MM.1S (cell line): ENCODE results near the gene CORO1C.
A peak's percentile ranks its signal among the peaks of the same experiment; 100 is the strongest.

ENCODE experiments used
- DNase-seq: peaks from one replicate; pipeline ENCODE4 v3.0.0-alpha.2; 2015
- H2AFZ ChIP-seq: fragments of 300-600 bp; sonication (generic); 2 replicates; pipeline ENCODE4 v1.6.0; 2016; ENCODE audit warnings: antibody characterized with exemption, low read length
- H3F3A ChIP-seq: fragments of 300-600 bp; sonication (generic); 2 replicates; pipeline ENCODE4 v1.6.1; 2016; ENCODE audit warnings: mild to moderate bottlenecking, antibody characterized with exemption, low read length, moderate library complexity, mixed read lengths; ENCODE audit not compliant: insufficient read depth
- H3K27ac ChIP-seq: fragments of 300-600 bp; sonication (generic); 2 replicates; pipeline ENCODE4 v1.5.1; 2016; ENCODE audit warnings: mild to moderate bottlenecking, low read length
- H3K27me3 ChIP-seq: fragments of 300-600 bp; sonication (generic); replicated peaks from 2 replicates; pipeline ENCODE4 v1.6.0; 2016; ENCODE audit warnings: low read length; ENCODE audit not compliant: insufficient read depth
- H3K36me3 ChIP-seq: fragments of 300-600 bp; sonication (generic); replicated peaks from 2 replicates; pipeline ENCODE4 v1.6.1; 2016; ENCODE audit warnings: mild to moderate bottlenecking, low read length, mixed read lengths; ENCODE audit not compliant: insufficient read depth
- H3K4me1 ChIP-seq: fragments of 300-600 bp; sonication (generic); 2 replicates; pipeline ENCODE4 v1.6.1; 2016; ENCODE audit warnings: low read length, mixed read lengths
- H3K4me2 ChIP-seq: fragments of 300-600 bp; sonication (generic); 2 replicates; pipeline ENCODE4 v1.6.0; 2016; ENCODE audit warnings: low read depth, low read length
- H3K4me3 ChIP-seq: fragments of 300-600 bp; sonication (generic); 2 replicates; pipeline ENCODE4 v1.5.1; 2016; ENCODE audit warnings: low read length, mixed read lengths
- H3K79me2 ChIP-seq: fragments of 300-600 bp; sonication (generic); 2 replicates; pipeline ENCODE4 v1.6.1; 2016; ENCODE audit warnings: mixed run types, low read length, mixed read lengths
- H3K9ac ChIP-seq: fragments of 300-600 bp; sonication (generic); 2 replicates; pipeline ENCODE4 v1.6.1; 2016; ENCODE audit warnings: low read length, mixed read lengths
- H3K9me2 ChIP-seq: fragments of 300-600 bp; sonication (generic); replicated peaks from 2 replicates; pipeline ENCODE4 v1.6.1; 2016; ENCODE audit warnings: mild to moderate bottlenecking, low read length, mixed read lengths; ENCODE audit not compliant: insufficient read depth
- H3K9me3 ChIP-seq: fragments of 300-600 bp; sonication (generic); replicated peaks from 2 replicates; pipeline ENCODE4 v1.6.1; 2016; ENCODE audit warnings: mild to moderate bottlenecking, low read length, mixed read lengths; ENCODE audit not compliant: insufficient read depth
- H4K20me1 ChIP-seq: fragments of 300-600 bp; sonication (generic); 2 replicates; pipeline ENCODE4 v1.6.1; 2016; ENCODE audit warnings: mild to moderate bottlenecking, low read length, moderate library complexity, mixed read lengths; ENCODE audit not compliant: insufficient read depth
- EZH2 ChIP-seq: fragments of 300-600 bp; sonication (generic); optimal IDR thresholded peaks from 2 replicates; pipeline ENCODE3; 2017; ENCODE audit warnings: low read depth, mild to moderate bottlenecking, antibody characterized with exemption, low read length, mixed read lengths
- EZH2phosphoT487 ChIP-seq: fragments of 300-600 bp; sonication (generic); IDR thresholded peaks from 2 replicates; pipeline ENCODE4 v1.6.1; 2018; ENCODE audit warnings: antibody characterized with exemption, low read length
- TF ChIP-seq, protein P1 (sequence below): fragments of 300-600 bp; sonication (generic); IDR thresholded peaks from 2 replicates; pipeline ENCODE4 v1.5.1; 2016; ENCODE audit warnings: antibody characterized with exemption, low read length, mixed read lengths

CORO1C gene

DNA sequence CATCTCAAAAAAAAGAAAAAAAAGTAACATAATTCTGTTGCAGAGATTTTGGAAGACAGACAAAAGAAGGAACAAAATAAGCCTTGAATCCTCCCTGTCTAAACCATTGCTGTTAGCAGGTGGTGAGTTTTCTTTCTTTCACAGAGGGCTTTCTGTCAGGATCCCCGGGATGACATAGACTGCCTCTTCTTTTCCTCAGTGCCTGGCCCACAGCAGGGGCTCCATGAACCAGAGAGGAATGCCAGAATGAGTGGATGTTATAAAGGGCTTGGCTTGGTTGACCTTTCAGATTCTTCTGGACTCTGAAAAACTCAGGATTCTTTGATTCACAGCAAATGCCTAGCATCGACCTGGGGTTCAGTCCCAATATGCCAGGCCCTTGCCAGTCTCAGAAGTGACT, 45.8 kb upstream of the CORO1C start:
- peak overlapping the region; percentile 35; the same call in 1 of the 2 replicates for H3K27ac ChIP-seq
- H4K20me1 ChIP-seq, result no peaks in the 10 kb centered on the region
- peaks cover 20% of the 10 kb centered on the region for H3F3A ChIP-seq
- TF ChIP-seq, protein P1, sequence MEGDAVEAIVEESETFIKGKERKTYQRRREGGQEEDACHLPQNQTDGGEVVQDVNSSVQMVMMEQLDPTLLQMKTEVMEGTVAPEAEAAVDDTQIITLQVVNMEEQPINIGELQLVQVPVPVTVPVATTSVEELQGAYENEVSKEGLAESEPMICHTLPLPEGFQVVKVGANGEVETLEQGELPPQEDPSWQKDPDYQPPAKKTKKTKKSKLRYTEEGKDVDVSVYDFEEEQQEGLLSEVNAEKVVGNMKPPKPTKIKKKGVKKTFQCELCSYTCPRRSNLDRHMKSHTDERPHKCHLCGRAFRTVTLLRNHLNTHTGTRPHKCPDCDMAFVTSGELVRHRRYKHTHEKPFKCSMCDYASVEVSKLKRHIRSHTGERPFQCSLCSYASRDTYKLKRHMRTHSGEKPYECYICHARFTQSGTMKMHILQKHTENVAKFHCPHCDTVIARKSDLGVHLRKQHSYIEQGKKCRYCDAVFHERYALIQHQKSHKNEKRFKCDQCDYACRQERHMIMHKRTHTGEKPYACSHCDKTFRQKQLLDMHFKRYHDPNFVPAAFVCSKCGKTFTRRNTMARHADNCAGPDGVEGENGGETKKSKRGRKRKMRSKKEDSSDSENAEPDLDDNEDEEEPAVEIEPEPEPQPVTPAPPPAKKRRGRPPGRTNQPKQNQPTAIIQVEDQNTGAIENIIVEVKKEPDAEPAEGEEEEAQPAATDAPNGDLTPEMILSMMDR, result no peak
- TF ChIP-seq EZH2 (no peak), EZH2phosphoT487 (no peak)
- no peak overlapping the region for H3K9ac ChIP-seq
- no peaks in the 10 kb centered on the region for H3K9me3 ChIP-seq
- H3K9me2 ChIP-seq, result no peaks in the 10 kb centered on the region
- H3K79me2 ChIP-seq, result peaks cover 5% of the 10 kb centered on the region; the same call in 1 of the 2 replicates
- H3K27me3 ChIP-seq, result no peaks in the 10 kb centered on the region
- peaks cover 33% of the 10 kb centered on the region for H3K4me1 ChIP-seq
- H2AFZ ChIP-seq, result no peak overlapping the region
- H3K36me3 ChIP-seq, result no peaks in the 10 kb centered on the region
- no peak overlapping the region for H3K4me3 ChIP-seq
- DNase-seq, result no peak
- H3K4me2 ChIP-seq, result no peak overlapping the region

DNA sequence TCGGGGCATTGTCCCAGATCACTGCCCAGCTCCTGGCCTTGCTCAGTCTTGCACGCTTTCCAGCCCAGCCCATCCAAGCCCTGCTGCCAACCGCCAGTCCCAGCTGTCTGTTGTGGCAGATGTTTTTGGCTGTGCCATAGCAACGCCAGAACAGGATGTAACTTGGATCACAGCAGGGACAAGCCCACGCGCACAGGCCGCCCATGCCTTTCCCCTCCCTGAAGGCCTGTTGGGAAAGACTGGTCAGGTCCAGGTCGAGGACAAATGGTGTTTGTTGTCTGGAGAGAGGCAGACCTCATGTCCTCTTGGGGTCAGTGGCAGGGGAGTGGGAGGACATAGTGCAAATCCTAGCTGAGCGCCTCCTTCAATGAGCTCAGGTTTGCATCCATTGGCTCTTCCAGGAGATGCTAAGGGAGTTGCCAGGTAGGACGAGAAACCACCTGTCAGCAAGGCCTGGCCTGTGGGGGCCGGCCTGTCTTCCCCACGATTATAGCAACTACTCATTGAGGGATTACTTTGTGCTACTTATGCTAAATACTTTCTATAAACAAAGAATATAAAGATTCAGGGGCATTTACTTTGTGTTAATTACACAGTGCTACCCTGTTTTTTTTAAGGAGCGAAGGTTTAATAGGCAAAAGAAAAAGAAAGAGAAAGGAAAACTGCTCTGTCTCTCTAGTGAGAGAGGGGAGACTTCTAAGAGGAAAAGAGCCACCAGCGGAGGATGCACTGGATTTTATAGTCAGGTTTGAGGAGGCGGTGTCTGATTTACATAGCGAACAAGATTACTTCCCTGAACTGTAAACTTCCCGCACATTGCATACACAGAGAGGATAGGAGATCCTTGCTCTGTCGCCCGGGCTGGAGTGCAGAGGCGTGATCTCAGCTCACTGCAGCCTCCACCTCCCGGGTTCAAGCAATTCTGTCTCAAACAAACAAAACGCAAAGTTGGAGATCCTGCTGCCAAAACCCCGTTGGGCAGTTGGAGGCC, 42.8 kb upstream of the CORO1C start:
- no peaks in the 10 kb centered on the region for H3K9me2 ChIP-seq
- H3K4me2 ChIP-seq, result no peak overlapping the region
- no peak overlapping the region for H3K4me3 ChIP-seq
- H3K9ac ChIP-seq, result no peak overlapping the region
- no peak for DNase-seq
- TF ChIP-seq EZH2 (no peak), EZH2phosphoT487 (no peak)
- TF ChIP-seq, protein P1, result no peak
- H3K4me1 ChIP-seq, result peaks cover 42% of the 10 kb centered on the region
- H2AFZ ChIP-seq, result no peak overlapping the region
- no peaks in the 10 kb centered on the region for H3K27me3 ChIP-seq
- H3F3A ChIP-seq, result peaks cover 30% of the 10 kb centered on the region
- H4K20me1 ChIP-seq, result no peaks in the 10 kb centered on the region
- H3K9me3 ChIP-seq, result no peaks in the 10 kb centered on the region
- H3K27ac ChIP-seq, result no peak overlapping the region
- no peaks in the 10 kb centered on the region for H3K36me3 ChIP-seq
- H3K79me2 ChIP-seq, result no peaks in the 10 kb centered on the region

DNA sequence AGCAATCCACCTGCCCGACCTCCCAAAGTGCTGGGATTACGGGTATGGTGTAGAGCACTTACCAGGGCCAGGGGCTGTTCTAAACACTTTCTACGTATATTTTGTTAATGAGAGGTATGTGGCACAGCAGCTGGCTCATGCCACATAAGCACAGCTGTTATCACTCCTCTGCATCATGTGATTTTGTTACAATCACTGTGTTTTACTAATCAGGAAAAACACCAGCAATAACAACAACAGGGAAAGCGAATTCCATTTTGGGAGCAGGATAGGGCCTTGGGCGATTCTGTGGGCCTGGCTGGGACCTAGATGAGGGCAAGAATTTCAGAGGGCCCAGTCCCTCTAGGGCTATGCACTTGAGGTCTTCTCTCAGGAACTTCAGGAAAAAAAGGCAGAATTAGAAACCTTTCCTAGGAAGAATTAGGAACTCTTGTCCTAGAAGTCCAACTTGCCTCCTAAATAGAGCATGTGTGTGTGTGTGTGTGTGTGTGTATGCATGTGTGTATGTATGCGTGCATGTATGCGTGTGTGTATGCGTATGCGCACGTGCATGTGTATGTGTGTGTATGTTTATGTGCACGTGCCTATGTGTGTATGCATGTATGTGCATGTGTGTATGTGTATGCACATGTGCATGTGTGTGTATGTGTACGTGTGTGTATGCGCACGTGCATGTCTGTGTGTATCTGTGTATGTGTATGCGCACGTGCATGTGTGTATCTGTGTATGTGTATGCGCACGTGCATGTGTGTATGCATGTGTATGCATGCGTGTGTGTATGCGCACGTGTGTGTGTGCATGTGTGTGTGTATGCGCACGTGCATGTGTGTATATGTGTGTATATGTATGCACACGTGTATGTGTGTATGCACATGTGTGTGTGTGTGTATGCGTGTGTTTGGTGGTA, 41.8 kb upstream of the CORO1C start:
- Histone ChIP-seq H3K9ac (no peak overlapping the region), H3K27ac (peak overlapping the region; percentile 83; the same call in 1 of the 2 replicates), H4K20me1 (no peaks in the 10 kb centered on the region), H3F3A (peaks cover 34% of the 10 kb centered on the region), H3K79me2 (no peaks in the 10 kb centered on the region), H3K4me2 (peak overlapping the region; percentile 30; the same call in 1 of the 2 replicates), H3K4me3 (no peak overlapping the region), H3K9me2 (no peaks in the 10 kb centered on the region), H3K36me3 (no peaks in the 10 kb centered on the region), H2AFZ (no peak overlapping the region), H3K9me3 (no peaks in the 10 kb centered on the region), H3K4me1 (peaks cover 42% of the 10 kb centered on the region), H3K27me3 (no peaks in the 10 kb centered on the region)
- no peak for DNase-seq
- TF ChIP-seq, protein P1, result no peak
- TF ChIP-seq EZH2 (no peak), EZH2phosphoT487 (no peak)
